ENCODE results near the gene VKORC1L1. TPM values are rescaled to one million over a fixed set of nuclear protein-coding genes. Genes with fewer than 3 reads are reported as not detected.
"Not testable (repeated sequence)": the region's sequence is repeated elsewhere in the genome, so short reads cannot be mapped to it uniquely, and the experiment has no call there.

VKORC1L1 gene
- total RNA-seq, 1 donor from 2014 or later = 8.6 TPM

GRCh38 chr7:65871451-65871850 lies 1.4 kb upstream of the VKORC1L1 start:
- intact Hi-C loops (cut with micrococcal nuclease) = loop anchor here (5.0 to 10.0 kb wide), 5 partner anchors 46 to 1944 kb away; partner anchors contain the start of gene TPST1

DNA sequence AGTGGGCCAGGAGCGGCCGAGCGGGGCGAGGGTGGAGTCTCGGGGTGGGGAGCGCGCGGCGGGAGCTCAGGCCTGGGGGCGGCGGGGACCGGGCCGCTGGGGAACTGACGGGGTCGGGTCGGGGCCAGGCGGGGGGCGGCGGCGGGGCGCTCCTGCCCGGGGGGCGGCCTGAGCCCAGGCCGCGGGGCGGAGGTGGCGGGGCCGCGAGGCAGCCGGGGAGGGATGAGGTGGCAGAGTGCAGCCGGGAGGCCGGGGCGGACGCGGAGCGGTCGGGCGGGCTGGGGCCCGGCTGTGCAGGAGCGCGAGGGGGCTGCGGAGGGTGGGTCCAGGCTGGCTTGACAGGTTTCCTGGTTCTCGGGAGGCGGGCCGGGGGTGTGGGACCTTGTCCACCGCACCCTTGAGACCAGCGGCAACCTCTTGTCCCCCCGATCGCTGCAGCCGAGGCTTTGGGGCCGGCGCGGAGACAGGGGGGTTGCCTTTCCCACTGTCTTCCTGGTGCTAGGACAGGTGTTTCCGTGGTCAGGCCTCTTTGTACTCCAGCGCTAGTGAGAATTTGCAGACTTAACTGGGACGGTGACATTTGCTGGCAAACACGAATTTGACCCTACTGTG lies 814 bp downstream of the VKORC1L1 start:
- Mint-ChIP-seq H3K4me3 (peak overlapping the region; percentile 82), H3K27ac (peak overlapping the region; percentile 50)
- H3K27me3 Mint-ChIP-seq; H3K4me1 Mint-ChIP-seq; DNase-seq; H3K36me3 Mint-ChIP-seq (ENCODE audit: low read depth); H3K9me3 Mint-ChIP-seq; CTCF ChIA-PET: not testable (repeated sequence)
- peak; percentile 10 for ATAC-seq (ENCODE audit: low read depth)
- POLR2A ChIA-PET = interaction anchor here (0.6 kb wide), 1 partner anchor 98 kb away, joined by 3 read pairs; no protein-coding TSS in a partner anchor
- intact Hi-C loops (cut with micrococcal nuclease) = loop anchor here (1.0 to 10.0 kb wide), 10 partner anchors 44 to 1946 kb away; partner anchors contain the start of genes ASL, GUSB and TPST1

More at GRCh38 chr7:65871451-65871850, 1.4 kb upstream of the VKORC1L1 start:
- DNase-seq; H3K9me3 Mint-ChIP-seq; ATAC-seq (ENCODE audit: low read depth); CTCF ChIA-PET; H3K36me3 Mint-ChIP-seq (ENCODE audit: low read depth); H3K27ac Mint-ChIP-seq; H3K27me3 Mint-ChIP-seq; H3K4me1 Mint-ChIP-seq; H3K4me3 Mint-ChIP-seq: not testable (repeated sequence)
- POLR2A ChIA-PET = interaction anchor here (0.7 to 0.8 kb wide), 2 partner anchors 101 to 244 kb away, joined by 3 to 4 read pairs; no protein-coding TSS in a partner anchor

GRCh38 chr7:65875715-65876114 lies 2.8 kb downstream of the VKORC1L1 start:
- CTCF ChIA-PET; H3K27ac Mint-ChIP-seq; H3K9me3 Mint-ChIP-seq; POLR2A ChIA-PET; H3K4me3 Mint-ChIP-seq; DNase-seq; H3K36me3 Mint-ChIP-seq (ENCODE audit: low read depth); ATAC-seq (ENCODE audit: low read depth); H3K27me3 Mint-ChIP-seq: not testable (repeated sequence)
- intact Hi-C loops (cut with micrococcal nuclease) = loop anchor here (10.0 kb wide), 1 partner anchor 1429 kb away; no protein-coding TSS in a partner anchor
- peaks cover 27% of the 10 kb centered on the region for H3K4me1 Mint-ChIP-seq

DNA sequence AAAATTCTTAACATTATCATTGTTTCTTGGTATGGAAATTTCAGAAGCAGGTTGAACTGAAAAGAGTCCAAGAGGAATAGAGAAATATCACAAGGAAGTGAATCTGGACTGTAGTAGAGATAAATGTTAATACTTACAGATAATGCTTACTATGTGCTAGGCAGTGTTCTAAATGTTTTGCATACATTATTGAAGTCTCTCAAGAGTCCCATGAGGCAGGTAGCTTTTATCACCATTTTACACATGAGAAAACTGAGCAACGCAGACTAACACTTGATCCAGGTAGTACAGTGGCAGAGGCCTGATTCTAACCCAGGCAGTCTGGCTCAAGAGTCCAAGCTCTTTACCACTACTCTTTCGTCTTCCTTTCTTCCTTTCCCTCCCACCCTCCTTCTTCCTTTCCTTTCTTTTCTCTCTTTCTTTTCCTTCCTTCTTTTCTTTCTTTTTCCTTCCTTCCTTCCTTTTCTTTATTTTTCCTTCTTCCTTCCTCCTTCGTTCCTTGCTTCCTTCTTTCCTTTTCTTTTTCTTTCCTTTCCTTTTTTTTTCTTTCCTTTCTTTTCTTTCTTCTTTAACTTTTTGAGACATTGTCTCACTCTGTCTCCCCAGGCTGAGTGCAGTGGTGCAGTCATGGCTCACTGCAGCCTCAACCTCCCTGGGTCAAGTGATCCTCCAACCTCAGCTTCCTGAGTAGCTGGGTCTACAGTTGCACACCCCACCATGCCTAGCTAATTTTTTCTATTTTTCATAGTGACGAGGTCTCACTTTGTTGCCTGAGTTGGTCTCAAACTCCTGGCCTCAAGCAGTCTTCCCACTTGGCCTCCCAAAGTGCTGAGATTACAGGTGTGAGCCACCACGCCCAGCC lies 6.6 kb downstream of the VKORC1L1 start:
- CTCF ChIA-PET; DNase-seq; H3K27me3 Mint-ChIP-seq; H3K9me3 Mint-ChIP-seq; POLR2A ChIA-PET; H3K36me3 Mint-ChIP-seq (ENCODE audit: low read depth): not testable (repeated sequence)
- Mint-ChIP-seq H3K27ac (peak overlapping the region; percentile 63), H3K4me1 (peaks cover 20% of the 10 kb centered on the region), H3K4me3 (peak overlapping the region; percentile 28)
- peak; percentile 49 for ATAC-seq (ENCODE audit: low read depth)
- intact Hi-C loops (cut with micrococcal nuclease) = loop anchor here (10.0 kb wide), 1 partner anchor 1425 kb away; no protein-coding TSS in a partner anchor

GRCh38 chr7:65880242-65880641 lies 7.4 kb downstream of the VKORC1L1 start:
- H3K27ac Mint-ChIP-seq; H3K4me3 Mint-ChIP-seq; H3K36me3 Mint-ChIP-seq (ENCODE audit: low read depth); DNase-seq; POLR2A ChIA-PET; CTCF ChIA-PET; intact Hi-C loops (cut with micrococcal nuclease); H3K27me3 Mint-ChIP-seq; H3K9me3 Mint-ChIP-seq; ATAC-seq (ENCODE audit: low read depth): not testable (repeated sequence)
- peaks cover 20% of the 10 kb centered on the region for H3K4me1 Mint-ChIP-seq

GRCh38 chr7:65884983-65885382 lies 12.1 kb downstream of the VKORC1L1 start:
- Mint-ChIP-seq H3K4me1 (peaks cover 26% of the 10 kb centered on the region), H3K36me3 (ENCODE audit: low read depth) (peaks cover 11% of the 10 kb centered on the region)
- H3K27me3 Mint-ChIP-seq; POLR2A ChIA-PET; intact Hi-C loops (cut with micrococcal nuclease); ATAC-seq (ENCODE audit: low read depth); CTCF ChIA-PET; H3K27ac Mint-ChIP-seq; H3K4me3 Mint-ChIP-seq; DNase-seq; H3K9me3 Mint-ChIP-seq: not testable (repeated sequence)

DNA sequence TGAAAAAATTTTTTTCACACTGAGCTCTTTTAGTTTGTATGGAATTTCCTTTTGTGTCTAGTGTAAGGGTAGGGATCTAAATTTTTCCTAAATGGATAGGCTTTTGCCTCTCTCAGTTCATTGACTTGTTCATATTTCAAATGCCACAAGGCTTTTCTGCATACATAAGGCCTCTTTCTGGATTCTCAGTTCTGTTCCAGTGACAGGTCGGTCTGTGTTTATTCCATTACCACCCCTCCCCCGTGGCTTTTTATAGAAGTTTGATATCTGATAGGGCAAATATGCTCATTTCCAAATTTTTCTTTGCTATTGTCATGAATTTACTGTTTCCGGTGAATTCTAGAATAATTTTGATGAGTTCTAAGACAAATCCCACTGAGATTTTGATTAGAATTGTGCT lies 12.7 kb downstream of the VKORC1L1 start:
- intact Hi-C loops (cut with micrococcal nuclease); DNase-seq; H3K9me3 Mint-ChIP-seq; H3K27me3 Mint-ChIP-seq; ATAC-seq (ENCODE audit: low read depth); H3K27ac Mint-ChIP-seq; CTCF ChIA-PET; POLR2A ChIA-PET; H3K4me3 Mint-ChIP-seq: not testable (repeated sequence)
- Mint-ChIP-seq H3K36me3 (ENCODE audit: low read depth) (peaks cover 13% of the 10 kb centered on the region), H3K4me1 (peaks cover 20% of the 10 kb centered on the region)

DNA sequence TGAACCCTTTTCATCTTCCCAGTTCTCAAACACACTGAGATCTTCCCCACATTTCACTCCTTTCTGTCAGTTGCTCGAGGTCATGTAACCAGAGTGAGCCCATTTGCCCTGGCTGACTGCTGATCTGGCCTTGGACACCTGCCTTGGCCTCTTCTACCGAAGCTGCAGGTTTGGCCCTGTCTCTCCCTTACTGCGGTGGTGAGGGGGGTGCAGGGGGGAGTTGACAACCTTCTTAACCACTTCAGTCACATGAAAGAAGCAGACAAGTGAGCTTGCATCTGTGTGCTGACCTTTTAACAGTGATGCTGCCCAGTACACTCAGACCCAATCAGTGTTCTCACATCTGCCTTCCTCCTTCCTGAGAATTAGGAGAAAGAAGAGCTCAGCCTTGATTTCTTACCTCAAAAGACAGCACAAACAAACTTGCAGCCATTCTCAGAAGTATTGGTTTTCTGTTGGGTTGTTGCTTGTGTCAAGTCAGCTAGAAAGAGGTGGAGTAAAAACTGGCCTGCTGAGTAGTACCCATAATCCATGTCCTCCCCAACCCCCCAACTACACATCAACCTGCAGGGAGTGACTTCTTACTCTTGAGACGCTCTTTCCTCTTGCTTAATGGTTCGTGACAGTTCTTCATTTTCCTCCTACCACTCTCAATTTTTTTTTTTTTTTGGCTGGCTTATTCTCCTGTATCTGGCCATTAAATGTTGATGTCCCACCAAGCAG lies 15.7 kb downstream of the VKORC1L1 start:
- H3K27me3 Mint-ChIP-seq; CTCF ChIA-PET; H3K27ac Mint-ChIP-seq; DNase-seq; H3K4me3 Mint-ChIP-seq; intact Hi-C loops (cut with micrococcal nuclease); H3K9me3 Mint-ChIP-seq; ATAC-seq (ENCODE audit: low read depth): not testable (repeated sequence)
- H3K36me3 Mint-ChIP-seq (ENCODE audit: low read depth) = peaks cover 27% of the 10 kb centered on the region
- POLR2A ChIA-PET = interaction anchor here (0.7 kb wide), 1 partner anchor 80 kb away, joined by 3 read pairs; no protein-coding TSS in a partner anchor
- peaks cover 21% of the 10 kb centered on the region for H3K4me1 Mint-ChIP-seq

DNA sequence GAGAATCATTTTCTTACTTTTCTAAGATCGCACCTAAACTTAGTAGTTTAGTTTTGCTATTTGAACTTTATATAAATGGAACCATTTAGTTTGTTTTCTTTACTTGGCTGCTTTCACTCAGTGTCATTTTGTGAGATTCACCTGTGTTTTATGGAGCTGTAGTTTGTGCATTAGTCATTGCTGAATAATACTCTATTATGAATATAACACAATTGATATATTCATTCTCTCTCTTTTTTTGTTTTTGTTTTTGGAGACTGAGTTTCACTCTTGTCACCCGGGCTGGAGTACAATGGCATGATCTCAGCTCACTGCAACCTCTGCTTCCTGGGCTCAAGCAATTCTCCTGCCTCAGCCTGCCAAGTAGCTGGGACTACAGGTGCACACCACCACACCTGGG lies 16.8 kb downstream of the VKORC1L1 start:
- H3K27me3 Mint-ChIP-seq; H3K9me3 Mint-ChIP-seq; H3K4me3 Mint-ChIP-seq; ATAC-seq (ENCODE audit: low read depth); CTCF ChIA-PET; intact Hi-C loops (cut with micrococcal nuclease); DNase-seq; H3K27ac Mint-ChIP-seq; POLR2A ChIA-PET: not testable (repeated sequence)
- H3K36me3 Mint-ChIP-seq (ENCODE audit: low read depth) = peaks cover 27% of the 10 kb centered on the region
- peaks cover 21% of the 10 kb centered on the region for H3K4me1 Mint-ChIP-seq

Data from activated B cell treated with CpG ODN at 0.5 μM for 24 hours (primary cell).